Urothelium cell line (cell line): Measurements from ENCODE around the gene KRTAP5-3.
A peak's percentile ranks its signal among the peaks of the same experiment; 100 is the strongest.
"Not testable (repeated sequence)": the region's sequence is repeated elsewhere in the genome, so short reads cannot be mapped to it uniquely, and the experiment has no call there.

ENCODE experiments used
- DNase-seq: peaks from one replicate; pipeline ENCODE4 v3.0.0; 2011; ENCODE audit warnings: low spot score, mixed read lengths
- FAIRE-seq: peaks from 2 replicates; lab custom pipeline; 2011; peaks lifted over from hg19 to GRCh38; lab: Jason Lieb, UNC

KRTAP5-3 gene, protein sequence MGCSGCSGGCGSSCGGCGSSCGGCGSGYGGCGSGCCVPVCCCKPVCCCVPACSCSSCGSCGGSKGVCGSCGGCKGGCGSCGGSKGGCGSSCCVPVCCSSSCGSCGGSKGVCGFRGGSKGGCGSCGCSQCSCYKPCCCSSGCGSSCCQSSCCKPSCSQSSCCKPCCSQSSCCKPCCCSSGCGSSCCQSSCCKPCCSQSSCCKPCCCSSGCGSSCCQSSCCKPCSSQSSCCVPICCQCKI

DNA sequence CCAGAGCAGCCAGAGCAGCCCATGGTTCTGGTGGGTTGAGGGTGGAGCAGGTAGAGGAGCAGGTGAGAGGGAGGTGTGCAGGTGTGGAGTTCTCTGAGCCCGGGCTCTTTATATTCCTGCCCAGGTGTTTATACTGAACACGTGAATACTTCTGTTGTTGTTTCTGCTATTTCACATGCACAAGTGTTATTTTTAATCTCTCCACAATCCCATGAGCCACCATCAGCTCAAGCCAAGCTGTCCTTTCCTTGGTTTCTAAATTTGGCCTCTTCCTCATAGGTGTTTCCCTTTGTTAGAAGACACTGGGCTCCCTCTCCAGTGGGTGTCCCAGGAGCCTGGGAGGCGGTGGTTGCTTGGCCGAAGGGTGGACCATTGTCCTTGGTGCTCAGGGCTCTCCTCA lies at the start of gene KRTAP5-3:
Gene KRTAP5-3, minus strand, starts transcription at position 101 of the 400 bp plus-strand sequence. Its CDS starts 78 bp downstream, at position 23.
- DNase-seq (no peak), FAIRE-seq (no peak)

DNA sequence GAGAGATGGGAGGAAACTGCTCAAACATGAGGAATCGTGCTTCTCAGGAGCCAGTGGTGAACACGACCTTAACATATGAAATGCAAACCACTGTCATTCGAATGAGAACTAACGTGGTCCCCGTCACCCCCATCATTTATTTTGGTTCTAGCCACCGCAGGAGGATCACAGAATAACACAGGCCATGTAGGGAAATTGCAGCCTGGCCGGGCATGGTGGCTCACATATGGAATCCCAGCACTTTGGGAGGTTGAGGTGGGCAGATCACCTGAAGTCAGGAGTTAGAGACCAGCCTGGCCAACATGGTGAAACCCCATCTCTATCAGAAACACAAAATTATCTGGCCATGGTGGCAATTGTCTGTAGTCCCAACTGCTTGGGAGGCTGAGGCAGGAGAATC lies 48.4 kb upstream of the KRTAP5-3 start:
- DNase-seq (no peak), FAIRE-seq (no peak)

DNA sequence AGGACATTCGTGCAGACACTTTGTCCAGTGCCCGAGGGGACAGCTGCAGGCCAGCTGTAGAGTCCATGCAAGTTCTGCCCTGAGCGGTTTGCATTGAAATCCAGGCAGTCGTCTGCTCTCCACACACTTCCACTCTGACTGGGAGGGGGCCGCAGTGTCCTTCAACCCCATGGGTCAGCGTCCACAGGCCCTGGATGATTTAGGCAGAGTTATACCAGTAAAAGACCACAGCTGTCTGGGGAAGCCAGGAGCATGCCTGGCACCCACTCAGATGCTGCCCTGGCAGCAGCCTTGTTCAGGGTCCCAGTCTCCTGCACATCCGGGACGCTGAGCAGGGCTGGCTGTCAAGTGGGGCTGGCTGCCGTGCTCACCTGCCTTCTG lies 47.8 kb upstream of the KRTAP5-3 start:
- DNase-seq (no peak), FAIRE-seq (no peak)

DNA sequence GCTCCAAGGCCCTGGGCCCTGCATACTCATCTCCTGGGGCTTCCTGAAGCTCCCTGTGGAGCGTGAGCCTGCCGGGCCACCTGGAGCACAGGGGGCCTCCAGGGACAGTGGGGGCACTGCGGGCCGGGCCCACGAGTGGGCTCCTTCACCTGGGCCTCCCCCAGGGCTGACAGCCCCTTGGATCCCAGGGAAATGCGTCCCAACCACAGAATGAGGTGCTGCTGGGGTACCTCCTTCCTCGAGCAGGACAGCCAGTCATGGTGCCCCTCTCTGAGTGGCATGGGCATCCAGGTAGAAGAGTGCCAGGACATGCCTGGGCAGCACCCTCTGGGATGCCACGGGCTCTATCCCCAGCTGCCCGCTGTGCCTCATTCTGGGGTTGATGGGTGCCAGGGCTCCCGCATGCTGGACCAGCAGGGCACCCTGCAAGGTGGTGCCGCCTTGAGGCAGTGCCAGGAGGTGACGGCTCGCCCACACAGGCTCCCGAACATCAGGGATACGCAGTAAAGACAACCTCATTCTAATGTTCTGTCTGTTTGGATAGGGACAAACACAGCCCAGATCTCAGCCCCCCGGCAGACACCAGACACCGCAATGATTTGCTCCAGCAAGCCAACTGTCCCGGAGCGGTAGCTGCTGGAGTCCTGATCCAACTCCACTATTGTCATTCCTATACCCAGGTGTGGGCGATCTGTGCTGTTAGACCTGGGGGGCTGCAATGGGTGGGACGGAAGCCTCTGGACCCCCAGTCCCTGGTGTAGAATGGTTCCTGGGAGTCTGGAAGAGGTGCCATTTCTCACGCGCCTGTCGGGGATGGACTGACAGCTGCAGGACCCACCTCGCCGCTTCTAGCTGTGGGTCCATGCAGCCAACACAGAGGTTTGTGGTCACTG lies 47.2 kb upstream of the KRTAP5-3 start:
- no peak for DNase-seq
- no peak for FAIRE-seq

DNA sequence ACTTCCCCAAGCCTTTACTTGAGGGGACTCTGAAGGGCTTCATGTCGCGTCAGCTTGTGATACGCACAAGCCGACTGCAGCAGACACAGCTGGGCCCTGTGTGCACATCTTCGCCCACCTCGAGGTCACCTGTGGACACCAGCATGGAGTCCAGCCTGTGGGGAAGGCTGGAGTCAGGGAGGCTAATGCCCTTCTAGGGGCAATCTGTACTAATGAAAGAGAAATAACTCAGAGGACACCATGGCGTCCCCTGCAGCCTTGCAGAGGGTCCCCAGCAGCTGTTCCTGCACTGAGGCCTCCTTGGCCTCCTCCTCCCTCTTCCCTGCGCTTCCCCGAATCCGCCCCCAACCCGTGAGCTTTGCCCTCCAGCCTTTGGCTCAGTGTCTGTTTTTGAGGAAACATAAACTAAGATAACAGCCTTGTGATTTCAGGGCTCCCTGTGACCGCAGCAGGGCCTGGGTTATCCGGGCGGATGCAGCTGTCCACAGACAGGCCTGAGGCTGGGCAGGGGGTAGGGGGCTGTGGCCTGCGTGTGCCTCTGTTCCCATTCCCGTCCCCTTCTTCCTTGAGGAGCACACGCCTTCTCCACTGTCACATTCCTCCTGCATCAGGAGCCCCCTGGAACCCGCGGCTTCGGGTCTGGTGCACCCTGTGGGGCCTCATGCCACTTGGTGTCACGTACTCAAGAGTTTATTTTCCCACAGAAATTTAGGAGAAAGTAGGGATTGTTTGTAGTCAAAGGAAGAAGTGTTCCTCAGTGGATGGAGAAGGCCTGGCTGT lies 46.3 kb upstream of the KRTAP5-3 start:
- DNase-seq (no peak), FAIRE-seq (no peak)

DNA sequence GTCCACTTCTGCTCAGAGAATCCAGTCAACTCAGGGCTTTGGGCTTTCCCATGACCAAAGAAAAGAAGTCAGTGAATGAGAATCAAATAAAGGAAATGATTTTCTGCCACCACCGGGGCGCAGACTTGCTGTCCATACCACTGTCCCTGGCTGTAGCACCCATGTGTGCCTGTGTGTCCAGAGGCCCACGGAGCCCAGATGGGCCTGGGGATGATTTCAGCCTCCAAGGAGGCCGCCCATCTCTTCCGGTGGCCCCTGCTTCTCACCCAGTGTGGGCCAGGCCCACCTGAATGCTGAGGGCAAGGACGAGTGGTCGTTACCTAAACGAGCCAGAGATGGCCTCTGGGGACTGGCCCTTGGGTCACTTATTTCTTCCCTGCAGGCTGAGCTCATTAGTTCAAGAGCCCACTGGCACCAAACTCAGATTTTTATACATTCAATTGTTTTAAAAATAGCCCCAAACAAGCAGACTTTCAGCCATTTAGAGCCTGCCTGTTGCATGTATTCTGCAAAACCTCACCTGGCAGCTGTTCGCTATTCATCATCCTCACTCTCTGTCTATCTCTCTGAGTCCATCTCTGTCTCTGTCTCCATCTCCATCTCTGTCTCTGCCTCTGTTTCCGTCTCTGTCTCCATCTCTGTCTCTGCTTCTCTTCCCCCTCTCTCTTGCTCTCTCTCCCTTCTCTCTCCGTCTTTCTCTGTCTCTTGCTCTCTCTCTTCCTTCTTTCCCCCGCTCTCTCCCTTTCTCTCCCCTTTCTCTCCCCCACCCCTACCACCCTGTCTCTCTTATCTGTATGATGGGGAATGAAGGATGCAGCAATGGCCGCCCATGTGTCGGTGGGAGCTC lies 45.5 kb upstream of the KRTAP5-3 start:
- no peak for FAIRE-seq
- DNase-seq: no peak

DNA sequence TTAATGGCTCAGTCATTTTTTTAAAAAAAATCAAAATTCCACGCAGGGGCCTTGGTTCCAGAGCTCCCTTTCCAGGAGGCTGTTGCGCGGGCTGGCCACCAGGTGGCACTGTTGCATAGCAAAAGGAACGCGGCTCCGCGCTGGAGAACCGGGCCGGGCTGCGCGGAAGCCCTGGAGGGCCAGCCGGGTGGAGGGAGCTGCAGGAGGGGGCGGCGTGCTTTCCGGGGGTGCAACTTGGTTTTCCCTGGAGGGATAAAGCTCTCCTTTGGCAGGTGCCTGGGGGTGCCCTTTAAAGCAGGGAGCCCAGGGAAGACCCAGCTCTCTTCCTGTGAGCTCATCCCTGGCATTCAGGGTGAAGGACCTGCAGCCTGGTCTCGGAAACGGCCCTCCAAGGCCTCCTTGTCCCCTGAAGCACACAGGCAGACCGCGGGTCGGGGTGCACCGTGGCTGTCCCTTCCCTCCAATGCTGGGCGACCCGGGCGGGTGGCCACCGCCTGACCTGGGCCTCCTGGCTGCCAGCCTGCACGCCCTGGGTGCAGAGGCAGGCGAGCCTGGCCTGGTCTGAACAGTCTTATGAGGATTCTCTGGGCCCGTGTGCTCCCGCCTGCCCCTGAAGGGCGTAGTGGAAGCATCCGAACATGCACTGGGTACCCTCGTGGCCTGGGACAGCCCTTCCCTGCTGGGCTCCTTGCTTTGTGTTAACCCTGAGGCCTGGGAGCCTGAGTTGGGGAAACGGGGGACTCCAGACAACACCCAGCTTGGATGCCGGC lies 44.7 kb upstream of the KRTAP5-3 start:
- no peak for FAIRE-seq
- peak; percentile 81 for DNase-seq

DNA sequence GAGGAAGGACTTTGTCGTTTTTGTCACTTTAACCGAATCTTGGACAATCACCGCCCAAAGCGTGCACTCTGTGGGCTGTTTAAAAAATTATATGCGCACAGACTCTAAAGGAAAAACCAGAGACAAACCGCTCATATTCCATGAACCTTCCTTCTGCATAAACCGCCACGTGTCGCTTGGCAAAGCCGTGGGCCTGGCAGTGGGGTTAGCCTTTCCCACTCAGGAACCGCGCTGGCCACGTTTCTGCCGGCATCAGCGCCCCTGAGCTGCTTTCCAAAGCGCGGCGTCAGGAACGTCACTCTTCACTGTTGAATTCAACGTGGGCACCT lies 44.1 kb upstream of the KRTAP5-3 start:
- no peak for DNase-seq
- FAIRE-seq: no peak

DNA sequence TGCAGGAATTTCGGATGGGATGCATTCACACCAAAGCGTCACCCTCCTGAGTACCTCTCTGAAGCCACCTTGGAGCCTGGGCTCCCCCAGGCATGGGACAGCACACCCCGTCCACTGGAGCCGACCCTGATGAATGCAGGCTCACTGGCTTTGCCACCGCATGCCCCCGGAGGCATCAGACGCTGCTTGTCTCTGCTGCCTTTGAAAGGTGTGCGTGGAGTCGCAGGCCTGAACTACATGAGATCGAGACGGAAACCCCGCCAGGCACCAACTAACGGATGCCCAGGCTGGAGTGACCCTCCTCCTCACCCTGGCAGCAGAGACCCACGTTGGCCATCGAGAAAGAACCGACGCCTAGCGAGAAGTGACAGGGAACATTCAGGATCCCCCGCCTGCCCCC lies 43.8 kb upstream of the KRTAP5-3 start:
- no peak for DNase-seq
- FAIRE-seq: no peak

DNA sequence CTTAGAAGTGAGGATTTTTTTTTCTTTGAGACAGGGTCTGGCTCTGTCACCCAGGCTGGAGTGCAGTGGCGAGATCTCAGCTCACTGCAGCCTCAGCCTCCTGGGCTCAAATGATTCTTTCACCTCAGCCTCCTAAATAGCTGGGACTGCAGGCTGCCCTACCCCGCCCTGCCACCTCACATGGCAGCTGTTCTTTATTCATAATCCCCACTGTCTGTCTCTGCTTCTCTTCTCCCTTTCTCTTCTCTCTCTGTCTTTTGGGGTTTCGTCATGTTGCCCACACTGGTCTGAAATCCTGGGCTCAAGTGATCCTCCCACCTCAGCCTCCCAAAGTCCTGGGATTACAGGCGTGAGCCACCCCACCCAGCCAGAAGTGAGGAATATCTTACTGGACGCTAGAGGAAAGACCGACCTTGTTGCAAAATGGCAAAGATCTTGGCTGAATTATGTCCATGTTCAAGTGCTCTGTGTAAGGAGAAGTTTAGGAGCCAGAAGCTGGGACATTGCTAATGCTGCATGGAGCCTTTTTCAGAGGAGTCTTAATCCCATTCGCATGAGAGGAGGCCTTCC lies 43.2 kb upstream of the KRTAP5-3 start:
- no peak for DNase-seq
- FAIRE-seq: no peak

DNA sequence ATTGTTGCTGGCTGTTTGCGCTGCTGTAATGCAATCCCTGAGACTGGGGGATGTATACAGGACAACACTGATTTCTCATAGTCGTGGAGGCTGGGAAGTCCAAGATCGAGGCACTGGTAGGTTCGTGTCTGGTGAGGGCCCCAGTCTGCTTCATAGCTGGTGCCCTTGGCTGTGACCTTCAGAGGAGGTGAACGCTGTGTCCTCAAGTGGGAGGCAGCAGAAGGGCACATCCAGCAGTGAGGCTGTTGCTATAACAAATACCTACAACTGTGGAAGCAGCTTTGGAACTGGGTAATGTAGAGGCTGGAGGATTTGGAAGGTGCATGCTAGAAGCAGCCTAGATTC lies 42.6 kb upstream of the KRTAP5-3 start:
- no peak for FAIRE-seq

DNA sequence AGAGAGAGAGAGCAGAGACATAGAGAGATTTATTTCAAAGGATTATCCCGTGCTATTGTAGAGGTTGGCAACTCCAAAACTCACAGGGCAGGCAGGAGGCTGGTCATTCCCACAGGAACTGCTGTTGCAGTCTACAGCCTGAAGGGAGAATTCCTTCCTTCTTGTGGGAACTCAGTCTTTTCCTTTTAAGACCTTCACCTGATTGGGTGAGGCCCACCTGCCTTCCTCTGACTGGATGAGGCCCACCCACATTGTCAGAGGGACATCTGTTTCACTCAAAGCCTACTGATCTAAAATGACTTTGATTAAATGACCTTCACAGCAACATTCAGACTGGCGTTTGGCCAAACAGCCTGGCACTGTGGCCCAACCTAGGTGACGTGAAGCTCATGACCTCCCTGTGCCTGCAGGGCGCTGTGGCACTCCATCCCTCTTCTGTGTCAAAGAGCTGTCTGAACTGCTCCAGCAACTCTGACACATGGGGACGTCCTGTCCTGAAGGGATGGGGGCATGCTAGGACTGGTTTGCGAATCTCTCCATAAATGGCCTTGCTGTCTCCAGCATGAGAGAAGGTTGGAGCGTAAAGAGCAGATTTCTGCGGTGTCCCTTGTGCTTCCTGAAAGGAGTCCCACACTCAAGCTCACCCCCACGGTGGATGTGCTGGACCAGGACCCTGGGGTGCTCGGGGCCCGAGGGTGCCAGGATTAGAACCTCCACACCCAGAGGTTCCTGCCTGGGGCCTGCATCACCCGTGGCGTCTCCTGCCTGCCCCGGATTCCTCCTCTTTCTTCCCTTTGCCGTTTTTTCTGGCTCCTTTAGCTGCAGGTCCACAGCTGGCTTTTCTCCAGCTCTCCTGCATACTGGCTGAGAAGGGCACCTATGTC lies 42.0 kb upstream of the KRTAP5-3 start:
- FAIRE-seq (no peak), DNase-seq (no peak)

More for the DNA sequence above, 42.6 kb upstream of the KRTAP5-3 start:
- DNase-seq: no peak

DNA sequence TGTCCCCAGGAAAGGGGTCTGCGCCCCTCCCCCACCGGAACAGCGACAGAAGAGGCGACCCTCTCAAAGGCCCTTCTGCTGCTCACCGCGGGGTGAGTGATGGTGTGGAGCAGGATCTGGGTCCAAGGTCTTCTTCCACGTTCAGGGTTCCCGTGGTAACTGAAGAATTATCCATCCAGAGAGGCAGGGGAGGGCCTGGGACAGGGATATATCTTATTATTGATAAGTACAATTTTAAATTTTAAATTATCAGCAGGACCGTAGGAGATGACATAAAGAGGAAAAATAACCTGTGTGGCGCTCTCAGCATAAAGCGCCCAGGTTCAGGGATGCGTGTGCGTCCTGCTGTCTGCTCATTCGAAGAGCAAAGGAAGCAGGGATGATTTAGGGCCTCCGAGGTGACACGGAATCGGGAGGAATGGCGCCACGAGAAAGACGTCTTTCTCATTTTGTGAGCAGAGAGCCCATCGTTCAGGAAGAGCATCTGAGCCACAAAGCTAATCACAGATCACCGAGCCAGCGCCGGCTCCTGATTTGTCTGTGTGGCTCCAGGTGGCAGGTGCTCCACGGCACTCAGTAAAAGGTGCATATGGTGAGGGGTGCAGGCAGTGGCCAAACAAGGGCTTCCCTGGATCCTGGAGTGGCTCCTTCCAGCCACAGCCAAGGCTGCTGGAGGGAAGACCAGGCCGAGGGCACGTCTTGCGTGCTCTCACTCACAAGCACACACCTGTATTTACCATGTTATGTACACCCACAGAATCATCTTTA lies 40.6 kb upstream of the KRTAP5-3 start:
- no peak for FAIRE-seq

DNA sequence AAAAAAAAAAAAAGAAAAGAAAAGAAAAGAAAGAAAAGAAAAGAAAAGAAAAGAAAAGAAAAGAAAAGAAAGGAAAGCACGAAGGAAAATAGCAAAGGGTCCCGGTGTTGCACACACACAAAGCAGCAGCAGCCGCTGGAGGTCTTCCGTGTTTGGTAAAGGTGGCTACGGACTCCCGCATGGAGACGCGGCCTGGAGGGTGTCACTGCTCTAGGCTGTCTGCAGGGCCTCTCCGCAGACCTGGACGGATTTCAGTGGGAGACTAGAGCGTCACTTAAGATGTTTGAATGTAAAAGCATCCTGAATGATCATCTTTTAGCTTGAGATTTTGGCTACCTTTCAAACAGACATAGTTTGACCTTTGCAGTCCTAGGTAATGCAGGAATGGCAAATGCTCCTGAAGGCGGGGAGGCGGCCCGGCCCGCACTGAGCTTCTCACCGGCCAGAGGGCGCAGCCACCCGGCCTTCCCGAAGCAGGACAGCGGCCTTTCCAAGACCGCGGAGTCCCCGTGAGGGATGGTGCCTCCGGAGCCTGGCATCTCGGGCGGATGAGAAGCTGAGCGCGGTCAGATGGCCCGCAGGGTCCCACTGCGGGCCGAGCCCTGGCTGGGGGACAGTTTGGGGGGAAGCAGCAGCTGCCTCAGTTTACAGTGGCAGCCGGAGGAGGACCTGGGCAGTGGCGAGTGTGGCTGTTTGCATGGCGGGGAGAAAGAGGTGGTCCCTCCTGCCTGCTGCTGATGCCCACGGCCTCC lies 39.8 kb upstream of the KRTAP5-3 start:
- DNase-seq (no peak), FAIRE-seq (no peak)

More for the DNA sequence above, 40.6 kb upstream of the KRTAP5-3 start:
- no peak for DNase-seq

DNA sequence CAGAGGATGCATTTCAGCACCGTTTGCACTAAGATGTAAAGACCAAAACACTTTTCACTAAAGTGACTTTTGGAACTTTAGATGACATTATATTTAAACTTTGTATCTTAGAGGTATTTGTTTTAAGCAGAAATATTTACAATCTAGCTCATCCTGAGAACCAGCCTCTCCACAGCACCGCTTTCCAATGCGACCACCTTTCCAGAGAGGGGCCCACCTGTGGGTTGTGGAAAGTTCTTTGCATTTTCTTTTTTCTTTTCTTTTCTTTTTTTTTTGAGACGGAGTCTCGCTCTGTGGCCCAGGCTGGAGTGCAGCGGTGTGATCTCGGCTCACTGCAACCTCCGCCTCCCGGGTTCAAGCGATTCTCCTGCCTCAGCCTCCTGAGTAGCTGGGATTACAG lies 38.3 kb upstream of the KRTAP5-3 start:
- not testable (repeated sequence) for FAIRE-seq

DNA sequence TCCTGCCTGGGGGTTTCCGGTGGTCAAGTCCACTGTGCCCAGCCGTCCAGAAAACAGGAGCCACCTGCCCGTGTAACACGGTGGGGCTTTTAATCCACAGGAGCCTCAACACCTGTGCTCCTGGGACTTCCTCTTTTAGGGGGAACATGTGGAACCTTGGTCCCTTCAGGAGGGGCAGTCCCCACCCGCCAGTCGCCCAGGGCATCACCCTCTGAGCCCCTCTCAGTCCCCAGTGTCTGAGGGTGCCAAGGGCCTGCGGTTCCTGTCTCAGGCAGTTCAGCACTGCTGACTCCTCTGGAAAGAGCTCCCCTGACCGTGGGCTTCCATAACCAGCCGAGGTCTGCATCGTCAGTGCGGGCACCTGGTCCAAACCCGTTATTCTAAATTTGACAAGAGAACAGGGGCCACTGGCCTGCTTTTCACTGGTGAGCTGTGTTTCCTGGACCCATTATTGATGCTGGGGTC lies 37.1 kb upstream of the KRTAP5-3 start:
- no peak for DNase-seq
- no peak for FAIRE-seq

More for the DNA sequence above, 38.3 kb upstream of the KRTAP5-3 start:
- not testable (repeated sequence) for DNase-seq
